NCI-H446 (cell line): ENCODE data around the gene TRAPPC3.
"Not testable (repeated sequence)": the region's sequence is repeated elsewhere in the genome, so short reads cannot be mapped to it uniquely, and the experiment has no call there.

Experiments
- DNase-seq, 2 experiments: peaks; one replicate each; lab custom pipeline; 2025; lab: John Stamatoyannopoulos, UW

Gene TRAPPC3

GRCh38 chr1:36166136-36166535, 16.9 kb upstream of the TRAPPC3 start:
- no peak for DNase-seq

GRCh38 chr1:36165145-36165544, 15.9 kb upstream of the TRAPPC3 start:
- no peak for DNase-seq

- DNase-seq = no peak
These were observed 15.1 kb upstream of the TRAPPC3 start for GRCh38 chr1:36164361-36164760.

- DNase-seq = no peak
These were observed 14.1 kb upstream of the TRAPPC3 start for GRCh38 chr1:36163426-36163825.

- no peak for DNase-seq
These were observed 13.5 kb upstream of the TRAPPC3 start for GRCh38 chr1:36162680-36163239.

GRCh38 chr1:36161641-36162531, 12.6 kb upstream of the TRAPPC3 start:
- DNase-seq = no peak

GRCh38 chr1:36160949-36161485, 11.7 kb upstream of the TRAPPC3 start:
- no peak for DNase-seq

- DNase-seq = no peak
These were observed 11.2 kb upstream of the TRAPPC3 start for GRCh38 chr1:36160388-36160948.

GRCh38 chr1:36159614-36160387, 10.5 kb upstream of the TRAPPC3 start:
- DNase-seq = no peak

- not testable (repeated sequence) for DNase-seq
These were observed 9.6 kb upstream of the TRAPPC3 start for GRCh38 chr1:36158827-36159252.

- no peak for DNase-seq
These were observed 8.9 kb upstream of the TRAPPC3 start for GRCh38 chr1:36157973-36158826.

- DNase-seq = no peak
These were observed 8.0 kb upstream of the TRAPPC3 start for GRCh38 chr1:36157115-36157903.

GRCh38 chr1:36156329-36157114, 7.2 kb upstream of the TRAPPC3 start:
- DNase-seq = peak in 1 of 2 experiments; percentile 52

- DNase-seq = peak; percentile 48 to 88
These were observed 6.4 kb upstream of the TRAPPC3 start, which contains the start of gene MAP7D1 for GRCh38 chr1:36155408-36156328. Gene MAP7D1 (plus strand): TSS chr1:36156160. CDS start chr1:36156418, 258 bp downstream.

- peak in 1 of 2 experiments; percentile 49 for DNase-seq
These were observed 5.6 kb upstream of the TRAPPC3 start for GRCh38 chr1:36154765-36155407.

- DNase-seq = no peak
These were observed 5.0 kb upstream of the TRAPPC3 start for GRCh38 chr1:36154335-36154734.

GRCh38 chr1:36153476-36153875, 4.2 kb upstream of the TRAPPC3 start:
- DNase-seq = no peak

GRCh38 chr1:36151845-36152203, 2.5 kb upstream of the TRAPPC3 start:
- DNase-seq = no peak
